Suprapubic skin (tissue), 4 donors: ENCODE data around the gene RBM19.

Source experiments
- CTCF ChIP-seq, 2 donors: fragments of 200-600 bp in 1 of 2; fragments of 450-650 bp in 1 of 2; sonication (generic) in 1 of 2; IDR thresholded peaks; one replicate each; pipeline ENCODE4 v1.5.1; 2016 to 2019; ENCODE audit warnings: antibody characterized with exemption in 2 of 2, mild to moderate bottlenecking in 1 of 2, moderate library complexity in 1 of 2
- EP300 ChIP-seq: sonication (generic); formaldehyde crosslinking; IDR thresholded peaks from one replicate; pipeline ENCODE4 v1.6.1; 2017; ENCODE audit warnings: antibody characterized with exemption
- POLR2A ChIP-seq, 2 donors: fragments of 450-650 bp; IDR thresholded peaks; one replicate each; pipeline ENCODE4 v1.6.1; 2017; ENCODE audit warnings: antibody characterized with exemption in 2 of 2, mild to moderate bottlenecking in 2 of 2, moderate library complexity in 2 of 2
- POLR2AphosphoS5 ChIP-seq, 3 donors: sonication (generic); formaldehyde crosslinking; IDR thresholded peaks; one replicate each; pipeline ENCODE4 v1.6.1; 2017; ENCODE audit warnings: antibody characterized with exemption in 3 of 3

DNA sequence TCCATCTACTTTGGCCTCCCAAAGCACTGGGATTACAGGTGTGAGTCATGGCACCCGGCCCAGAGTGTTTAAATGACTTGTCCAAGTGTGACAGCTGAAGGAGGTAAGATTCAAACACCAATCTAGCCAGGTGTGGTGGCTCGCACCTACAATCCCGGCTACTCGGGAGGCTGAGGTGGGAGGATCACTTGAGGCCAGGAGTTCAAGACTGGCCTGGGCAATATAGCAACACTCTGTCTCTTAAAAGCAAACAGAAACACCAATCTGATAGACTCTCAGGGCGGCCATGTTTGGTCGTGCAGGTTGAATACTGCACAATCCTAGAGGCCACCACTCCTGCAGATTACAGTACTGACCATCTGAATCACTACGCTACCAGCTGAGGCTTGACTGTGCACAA is 68.7 kb downstream of the RBM19 start:
- no peak for TF ChIP-seq CTCF (IDR thresholded peaks at IDR 0.05)
- TF ChIP-seq EP300: no peak
- no peak for TF ChIP-seq POLR2A (IDR thresholded peaks at IDR 0.05)
- no peak for TF ChIP-seq POLR2AphosphoS5 (IDR thresholded peaks at IDR 0.05)
